SU-DHL-6 (cell line): ENCODE data around the gene ROR1.

Experiments
- H2AFZ ChIP-seq: fragments of 200-600 bp; sonication (generic); 2 replicates; pipeline ENCODE4 v1.6.1; 2014; ENCODE audit warnings: low read depth, mild to moderate bottlenecking, moderate library complexity, mixed read lengths, antibody characterized with exemption, low read length; ENCODE audit not compliant: severe bottlenecking
- H3F3A ChIP-seq: fragments of 200-600 bp; shearing (Covaris generic); 2 replicates; pipeline ENCODE4 v1.6.0; 2016; ENCODE audit warnings: antibody characterized with exemption, mild to moderate bottlenecking; ENCODE audit not compliant: insufficient read depth
- H3K27ac ChIP-seq: fragments of 200-600 bp; sonication (generic); 2 replicates; pipeline ENCODE4 v1.5.1; 2016; ENCODE audit warnings: low read depth, mild to moderate bottlenecking, low read length, moderate library complexity, mixed read lengths
- H3K27me3 ChIP-seq: fragments of 200-600 bp; sonication (generic), shearing (Covaris generic); 2 replicates; pipeline ENCODE4 v1.6.0; 2014; ENCODE audit warnings: mild to moderate bottlenecking, low read length
- H3K36me3 ChIP-seq: fragments of 200-600 bp; sonication (generic); 2 replicates; pipeline ENCODE4 v1.6.1; 2014; ENCODE audit warnings: mild to moderate bottlenecking, low read length, mixed read lengths
- H3K4me2 ChIP-seq: fragments of 300-600, 200-600 bp; shearing (Covaris generic), sonication (generic); 2 replicates; pipeline ENCODE4 v1.6.0; 2014; ENCODE audit warnings: low read length, low read depth, mild to moderate bottlenecking; ENCODE audit not compliant: poor library complexity, severe bottlenecking
- H3K4me3 ChIP-seq: fragments of 200-600 bp; sonication (generic); 2 replicates; pipeline ENCODE4 v1.5.1; 2014; ENCODE audit warnings: antibody characterized with exemption, low read length, mild to moderate bottlenecking, mixed read lengths; ENCODE audit not compliant: insufficient read depth, poor library complexity, severe bottlenecking
- H3K79me2 ChIP-seq: fragments of 200-600 bp; sonication (generic); 2 replicates; pipeline ENCODE4 v1.6.1; 2014; ENCODE audit warnings: mild to moderate bottlenecking, low read length, moderate library complexity; ENCODE audit not compliant: insufficient read depth
- H3K9ac ChIP-seq: fragments of 200-600 bp; sonication (generic); 2 replicates; pipeline ENCODE4 v1.7.0; 2014; ENCODE audit warnings: mild to moderate bottlenecking, low read length
- H3K9me2 ChIP-seq: fragments of 200-600 bp; sonication (generic); replicated peaks from 2 replicates; pipeline ENCODE4 v1.6.1; 2014; ENCODE audit warnings: low read length; ENCODE audit not compliant: insufficient read depth
- H3K9me3 ChIP-seq: fragments of 200-600 bp; sonication (generic); 2 replicates; pipeline ENCODE4 v1.6.1; 2014; ENCODE audit warnings: low read length, mixed read lengths; ENCODE audit not compliant: insufficient read depth
- H4K20me1 ChIP-seq: fragments of 200-600 bp; sonication (generic); 2 replicates; pipeline ENCODE4 v1.6.1; 2014; ENCODE audit warnings: low read depth, mild to moderate bottlenecking, antibody characterized with exemption, low read length, moderate library complexity, mixed read lengths
- EZH2phosphoT487 ChIP-seq: fragments of 200-600 bp; sonication (generic), shearing (Covaris generic); conservative IDR thresholded peaks from 2 replicates; pipeline ENCODE4 v1.6.1; 2018; ENCODE audit warnings: mild to moderate bottlenecking, antibody characterized with exemption, low read length, moderate library complexity, mixed read lengths
- TF ChIP-seq, protein P1 (sequence below): fragments of 200-600 bp; sonication (generic); IDR thresholded peaks from one replicate; pipeline ENCODE4 v1.5.1; 2017; ENCODE audit warnings: antibody characterized with exemption, mild to moderate bottlenecking, low read length, moderate library complexity; ENCODE audit not compliant: insufficient read depth, poor library complexity, severe bottlenecking

The ROR1 gene

DNA sequence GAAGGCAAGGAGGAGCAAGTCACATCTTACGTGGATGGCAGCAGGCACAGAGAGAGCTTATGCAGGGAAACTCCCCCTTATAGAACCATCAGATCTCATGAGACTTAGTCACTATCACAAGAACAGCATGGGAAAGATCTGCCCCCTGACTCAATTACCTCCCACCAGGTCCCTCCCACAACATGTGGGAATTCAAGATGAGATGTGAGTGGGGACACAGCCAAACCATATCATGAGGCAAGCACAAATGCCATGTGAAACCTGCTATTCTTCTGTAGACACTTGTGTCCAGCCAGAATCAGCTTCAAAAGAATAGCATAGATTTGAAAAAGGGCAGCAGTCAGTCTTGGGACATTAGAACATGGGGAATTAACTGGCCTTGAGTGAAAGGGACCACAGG is 397.4 kb downstream of the ROR1 start:
- Histone ChIP-seq H3K4me2 (no peak overlapping the region), H3K79me2 (no peaks in the 10 kb centered on the region), H3K9me2 (no peaks in the 10 kb centered on the region), H3K27ac (no peak overlapping the region), H3K9me3 (no peaks in the 10 kb centered on the region), H3K9ac (no peak overlapping the region), H2AFZ (no peak overlapping the region), H4K20me1 (no peaks in the 10 kb centered on the region), H3K36me3 (no peaks in the 10 kb centered on the region), H3K27me3 (no peaks in the 10 kb centered on the region), H3K4me3 (no peak overlapping the region), H3F3A (no peaks in the 10 kb centered on the region)
- TF ChIP-seq, protein P1, sequence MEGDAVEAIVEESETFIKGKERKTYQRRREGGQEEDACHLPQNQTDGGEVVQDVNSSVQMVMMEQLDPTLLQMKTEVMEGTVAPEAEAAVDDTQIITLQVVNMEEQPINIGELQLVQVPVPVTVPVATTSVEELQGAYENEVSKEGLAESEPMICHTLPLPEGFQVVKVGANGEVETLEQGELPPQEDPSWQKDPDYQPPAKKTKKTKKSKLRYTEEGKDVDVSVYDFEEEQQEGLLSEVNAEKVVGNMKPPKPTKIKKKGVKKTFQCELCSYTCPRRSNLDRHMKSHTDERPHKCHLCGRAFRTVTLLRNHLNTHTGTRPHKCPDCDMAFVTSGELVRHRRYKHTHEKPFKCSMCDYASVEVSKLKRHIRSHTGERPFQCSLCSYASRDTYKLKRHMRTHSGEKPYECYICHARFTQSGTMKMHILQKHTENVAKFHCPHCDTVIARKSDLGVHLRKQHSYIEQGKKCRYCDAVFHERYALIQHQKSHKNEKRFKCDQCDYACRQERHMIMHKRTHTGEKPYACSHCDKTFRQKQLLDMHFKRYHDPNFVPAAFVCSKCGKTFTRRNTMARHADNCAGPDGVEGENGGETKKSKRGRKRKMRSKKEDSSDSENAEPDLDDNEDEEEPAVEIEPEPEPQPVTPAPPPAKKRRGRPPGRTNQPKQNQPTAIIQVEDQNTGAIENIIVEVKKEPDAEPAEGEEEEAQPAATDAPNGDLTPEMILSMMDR: no peak
- no peak for TF ChIP-seq EZH2phosphoT487

DNA sequence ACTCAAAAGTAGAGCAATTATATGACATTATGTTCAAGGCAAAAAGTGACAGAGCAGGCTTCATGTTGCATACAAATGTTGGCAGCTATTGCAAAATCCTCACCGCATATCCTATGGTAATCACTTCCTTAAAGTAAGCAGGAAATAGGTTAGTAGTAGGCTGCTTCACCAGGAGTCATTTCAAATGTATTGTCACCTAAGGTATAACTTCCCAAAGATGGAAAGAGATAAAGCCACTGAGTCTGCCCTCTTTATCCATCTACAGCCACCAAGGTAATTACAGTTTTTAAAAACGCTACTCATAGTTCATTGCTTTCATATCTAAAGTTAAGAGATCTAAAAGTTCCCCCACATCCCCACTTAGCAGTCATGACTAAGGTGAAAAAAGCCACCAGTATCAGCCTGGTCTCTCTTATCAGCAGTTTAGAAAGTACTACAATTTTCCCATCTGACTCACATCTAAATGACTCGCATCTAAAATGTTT is 398.0 kb downstream of the ROR1 start:
- Histone ChIP-seq H2AFZ (no peak overlapping the region), H3K9me3 (no peaks in the 10 kb centered on the region), H3K4me2 (no peak overlapping the region), H3K27me3 (no peaks in the 10 kb centered on the region), H3K79me2 (no peaks in the 10 kb centered on the region), H3K9me2 (no peaks in the 10 kb centered on the region), H3K4me3 (no peak overlapping the region), H3K9ac (no peak overlapping the region), H3K27ac (no peak overlapping the region), H4K20me1 (no peaks in the 10 kb centered on the region), H3K36me3 (no peaks in the 10 kb centered on the region), H3F3A (no peaks in the 10 kb centered on the region)
- TF ChIP-seq EZH2phosphoT487: no peak
- TF ChIP-seq, protein P1: no peak

DNA sequence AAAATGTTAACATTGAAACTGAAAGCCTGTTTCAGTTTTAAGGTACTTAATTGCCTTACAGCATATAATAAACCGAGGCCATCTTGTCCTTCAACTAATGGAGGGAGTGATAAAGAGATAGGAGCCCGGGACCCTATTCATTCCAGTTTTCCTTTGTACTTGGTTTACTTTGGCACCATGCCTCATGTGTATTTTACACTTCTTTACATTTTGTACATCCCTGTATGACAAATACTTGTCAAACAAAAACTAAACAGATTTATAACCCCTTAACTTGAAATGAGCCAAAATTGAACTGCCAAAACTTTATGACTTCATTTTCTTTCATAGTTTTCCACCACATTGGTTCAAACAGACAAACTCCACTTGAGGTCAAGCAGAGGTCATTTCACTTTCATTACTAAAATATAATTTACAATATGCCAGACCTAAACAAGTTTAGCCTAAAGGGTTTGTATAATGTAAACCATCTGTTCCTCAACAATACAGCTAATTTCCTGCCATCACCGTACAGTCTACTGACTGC is 398.7 kb downstream of the ROR1 start:
- Histone ChIP-seq H3K4me2 (no peak overlapping the region), H3F3A (no peaks in the 10 kb centered on the region), H3K27ac (no peak overlapping the region), H3K9me2 (no peaks in the 10 kb centered on the region), H3K36me3 (no peaks in the 10 kb centered on the region), H3K4me3 (no peak overlapping the region), H3K9me3 (no peaks in the 10 kb centered on the region), H3K9ac (no peak overlapping the region), H3K79me2 (no peaks in the 10 kb centered on the region), H4K20me1 (no peaks in the 10 kb centered on the region), H2AFZ (no peak overlapping the region), H3K27me3 (no peaks in the 10 kb centered on the region)
- TF ChIP-seq EZH2phosphoT487: no peak
- TF ChIP-seq, protein P1: no peak
